IPS-15b (cell line): ENCODE measurements around the gene EPX.

Source experiments
- H3K27me3 ChIP-seq: one replicate; pipeline ENCODE4 v1.6.1; 2013; ENCODE audit warnings: low read length; ENCODE audit not compliant: control insufficient read depth, insufficient read depth
- H3K36me3 ChIP-seq: one replicate; pipeline ENCODE4 v1.6.1; 2013; ENCODE audit warnings: low read length; ENCODE audit not compliant: control insufficient read depth, insufficient read depth
- H3K4me1 ChIP-seq: one replicate; pipeline ENCODE4 v1.6.1; 2013; ENCODE audit warnings: mild to moderate bottlenecking, low read length; ENCODE audit not compliant: control insufficient read depth, insufficient read depth
- H3K4me3 ChIP-seq: one replicate; pipeline ENCODE4 v1.5.1; 2013; ENCODE audit warnings: low read depth, low read length
- H3K9ac ChIP-seq: one replicate; pipeline ENCODE4 v1.6.1; 2013; ENCODE audit warnings: low read depth, mild to moderate bottlenecking, low read length
- H3K9me3 ChIP-seq: one replicate; pipeline ENCODE4 v1.6.1; 2013; ENCODE audit warnings: mild to moderate bottlenecking, low read length; ENCODE audit not compliant: control insufficient read depth, insufficient read depth

The EPX gene

GRCh38 chr17:58187063-58187462 is 5.5 kb upstream of the EPX start:
- H3K9ac ChIP-seq: no peak overlapping the region
- peaks cover 2% of the 10 kb centered on the region for H3K27me3 ChIP-seq
- H3K36me3 ChIP-seq: no peaks in the 10 kb centered on the region
- H3K4me3 ChIP-seq: no peak overlapping the region
- H3K9me3 ChIP-seq: no peaks in the 10 kb centered on the region
- no peaks in the 10 kb centered on the region for H3K4me1 ChIP-seq

GRCh38 chr17:58187675-58188074 is 4.9 kb upstream of the EPX start:
- H3K27me3 ChIP-seq: peaks cover 2% of the 10 kb centered on the region
- no peak overlapping the region for H3K9ac ChIP-seq
- H3K36me3 ChIP-seq: no peaks in the 10 kb centered on the region
- H3K4me1 ChIP-seq: no peaks in the 10 kb centered on the region
- no peak overlapping the region for H3K4me3 ChIP-seq
- no peaks in the 10 kb centered on the region for H3K9me3 ChIP-seq

GRCh38 chr17:58189436-58190146 is 2.9 kb upstream of the EPX start:
- Histone ChIP-seq H3K4me1 (no peaks in the 10 kb centered on the region), H3K27me3 (peaks cover 2% of the 10 kb centered on the region), H3K9me3 (no peaks in the 10 kb centered on the region), H3K36me3 (no peaks in the 10 kb centered on the region), H3K4me3 (no peak overlapping the region), H3K9ac (no peak overlapping the region)

- Histone ChIP-seq H3K36me3 (no peaks in the 10 kb centered on the region), H3K4me3 (no peak overlapping the region), H3K9ac (no peak overlapping the region), H3K4me1 (no peaks in the 10 kb centered on the region), H3K27me3 (peaks cover 2% of the 10 kb centered on the region), H3K9me3 (no peaks in the 10 kb centered on the region)
Measured at GRCh38 chr17:58191241-58191896, 1.2 kb upstream of the EPX start.

GRCh38 chr17:58193641-58194255 is 1.2 kb downstream of the EPX start:
- Histone ChIP-seq H3K4me1 (no peaks in the 10 kb centered on the region), H3K27me3 (peaks cover 7% of the 10 kb centered on the region), H3K9me3 (no peaks in the 10 kb centered on the region), H3K9ac (no peak overlapping the region), H3K4me3 (no peak overlapping the region), H3K36me3 (no peaks in the 10 kb centered on the region)

GRCh38 chr17:58195518-58196123 is 3.1 kb downstream of the EPX start:
- Histone ChIP-seq H3K4me1 (no peaks in the 10 kb centered on the region), H3K9me3 (no peaks in the 10 kb centered on the region), H3K4me3 (no peak overlapping the region), H3K9ac (no peak overlapping the region), H3K36me3 (no peaks in the 10 kb centered on the region), H3K27me3 (peaks cover 11% of the 10 kb centered on the region)

GRCh38 chr17:58196610-58197009 is 4.1 kb downstream of the EPX start:
- H3K9ac ChIP-seq: no peak overlapping the region
- H3K9me3 ChIP-seq: no peaks in the 10 kb centered on the region
- no peaks in the 10 kb centered on the region for H3K4me1 ChIP-seq
- H3K36me3 ChIP-seq: no peaks in the 10 kb centered on the region
- H3K4me3 ChIP-seq: no peak overlapping the region
- peaks cover 13% of the 10 kb centered on the region for H3K27me3 ChIP-seq

- peaks cover 2% of the 10 kb centered on the region for H3K36me3 ChIP-seq
- peaks cover 13% of the 10 kb centered on the region for H3K27me3 ChIP-seq
Measured at GRCh38 chr17:58200024-58200633, 7.6 kb downstream of the EPX start.

GRCh38 chr17:58202859-58203258 is 10.3 kb downstream of the EPX start:
- H3K4me3 ChIP-seq: no peak overlapping the region
- peaks cover 3% of the 10 kb centered on the region for H3K36me3 ChIP-seq
- no peaks in the 10 kb centered on the region for H3K9me3 ChIP-seq
- no peak overlapping the region for H3K9ac ChIP-seq
- no peaks in the 10 kb centered on the region for H3K4me1 ChIP-seq
- peaks cover 10% of the 10 kb centered on the region for H3K27me3 ChIP-seq

More at GRCh38 chr17:58200024-58200633, 7.6 kb downstream of the EPX start:
- Histone ChIP-seq H3K4me3 (no peak overlapping the region), H3K9ac (no peak overlapping the region), H3K4me1 (no peaks in the 10 kb centered on the region), H3K9me3 (no peaks in the 10 kb centered on the region)

- Histone ChIP-seq H3K9ac (no peak overlapping the region), H3K9me3 (no peaks in the 10 kb centered on the region)
Measured at GRCh38 chr17:58204796-58205195, 12.3 kb downstream of the EPX start.

GRCh38 chr17:58205936-58206335 is 13.4 kb downstream of the EPX start:
- no peak overlapping the region for H3K4me3 ChIP-seq
- no peaks in the 10 kb centered on the region for H3K9me3 ChIP-seq
- H3K36me3 ChIP-seq: peaks cover 8% of the 10 kb centered on the region
- no peaks in the 10 kb centered on the region for H3K4me1 ChIP-seq
- no peak overlapping the region for H3K9ac ChIP-seq
- peaks cover under 1% of the 10 kb centered on the region for H3K27me3 ChIP-seq

More at GRCh38 chr17:58204796-58205195, 12.3 kb downstream of the EPX start:
- Histone ChIP-seq H3K36me3 (peaks cover 8% of the 10 kb centered on the region), H3K27me3 (peaks cover 7% of the 10 kb centered on the region), H3K4me1 (no peaks in the 10 kb centered on the region), H3K4me3 (no peak overlapping the region)
